DND-41 (cell line): ENCODE data around the gene FGF12.

Experiments used
- ATAC-seq: fragments of 200-7000 bp; cut with Tn5 transposase; 3 replicates; pipeline ENCODE4 v1.9.1; 2021; ENCODE audit warnings: low read depth; ENCODE audit not compliant: insufficient read depth
- DNase-seq: peaks from one replicate; pipeline ENCODE4 v3.0.0-alpha.2; 2020
- H2AFZ ChIP-seq: 2 replicates; pipeline ENCODE4 v1.6.0; 2012; ENCODE audit warnings: low read depth, low read length
- H3K27ac ChIP-seq: 2 replicates; pipeline ENCODE4 v1.5.1; 2012; ENCODE audit warnings: low read length, inconsistent platforms
- H3K27me3 ChIP-seq: fragments of 200-600 bp; sonication (generic); 2 replicates; pipeline ENCODE4 v1.6.0; 2012; ENCODE audit warnings: low read length, mild to moderate bottlenecking, inconsistent platforms; ENCODE audit not compliant: insufficient read depth, poor library complexity
- H3K36me3 ChIP-seq: 2 replicates; pipeline ENCODE4 v1.5.1; 2012; ENCODE audit warnings: low read length, inconsistent platforms; ENCODE audit not compliant: insufficient read depth
- H3K4me1 ChIP-seq: 2 replicates; pipeline ENCODE4 v1.5.1; 2012; ENCODE audit warnings: mild to moderate bottlenecking, low read length; ENCODE audit not compliant: insufficient read depth
- H3K4me2 ChIP-seq: 2 replicates; pipeline ENCODE4 v1.6.0; 2012; ENCODE audit warnings: mild to moderate bottlenecking, moderate library complexity, low read length, inconsistent platforms; ENCODE audit not compliant: insufficient read depth
- H3K4me3 ChIP-seq, 2 experiments: fragments of 200-600 bp in 1 of 2; shearing (Covaris generic) in 1 of 2; 2 replicates each; pipeline ENCODE4 v1.5.1; 2012 to 2016; ENCODE audit warnings: inconsistent platforms in 2 of 2, low read length in 2 of 2, mild to moderate bottlenecking in 2 of 2, low read depth in 1 of 2, moderate library complexity in 1 of 2
- H3K79me2 ChIP-seq: 2 replicates; pipeline ENCODE4 v1.6.0; 2012; ENCODE audit warnings: low read length, inconsistent platforms; ENCODE audit not compliant: insufficient read depth
- H3K9ac ChIP-seq: 2 replicates; pipeline ENCODE4 v1.6.0; 2012; ENCODE audit warnings: low read depth, mild to moderate bottlenecking, inconsistent platforms, low read length, moderate library complexity
- H3K9me3 ChIP-seq: 2 replicates; pipeline ENCODE4 v1.5.1; 2012; ENCODE audit warnings: low read length, moderate library complexity, mild to moderate bottlenecking, inconsistent platforms; ENCODE audit not compliant: insufficient read depth, severe bottlenecking
- H4K20me1 ChIP-seq: 2 replicates; pipeline ENCODE4 v1.6.0; 2012; ENCODE audit warnings: low read length; ENCODE audit not compliant: insufficient read depth
- CTCF ChIP-seq: IDR thresholded peaks from 2 replicates; pipeline ENCODE4 v1.5.1; 2012; ENCODE audit warnings: borderline replicate concordance, low read length, moderate library complexity, mild to moderate bottlenecking; ENCODE audit not compliant: poor library complexity, severe bottlenecking; ENCODE audit errors: extremely low read depth
- EZH2 ChIP-seq: IDR thresholded peaks from 3 replicates; pipeline ENCODE4 v1.6.1; 2012; ENCODE audit warnings: borderline replicate concordance, low read depth, mild to moderate bottlenecking, moderate library complexity, low read length, inconsistent platforms; ENCODE audit not compliant: severe bottlenecking

FGF12 gene

DNA sequence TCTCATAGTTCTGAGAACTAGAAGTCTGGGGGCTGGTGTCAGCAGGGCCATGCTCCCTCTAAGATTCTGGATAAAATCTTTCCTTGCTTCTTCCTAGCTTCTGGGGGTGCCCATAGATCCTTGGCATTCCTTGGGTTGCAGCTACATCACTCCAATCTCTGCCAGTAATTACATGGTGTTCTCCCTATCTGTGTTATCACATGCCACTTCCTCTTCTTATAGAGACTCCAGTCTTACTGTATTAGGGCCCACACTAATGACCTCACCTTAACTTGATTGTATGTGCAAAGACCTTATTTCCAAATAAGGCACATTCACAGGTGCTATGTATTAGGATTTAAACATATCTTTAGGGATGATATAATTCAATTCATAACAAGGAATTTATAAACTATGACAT lies 618.5 kb downstream of the FGF12 start:
- Histone ChIP-seq H3K9ac (no peak overlapping the region), H3K27ac (no peak overlapping the region), H3K4me3 (no peak overlapping the region), H3K4me1 (no peaks in the 10 kb centered on the region), H3K27me3 (no peaks in the 10 kb centered on the region), H3K4me2 (no peak overlapping the region), H3K36me3 (no peaks in the 10 kb centered on the region), H4K20me1 (no peaks in the 10 kb centered on the region), H3K9me3 (no peaks in the 10 kb centered on the region), H2AFZ (no peak overlapping the region), H3K79me2 (no peaks in the 10 kb centered on the region)
- ATAC-seq (no peak), DNase-seq (no peak)
- TF ChIP-seq EZH2: no peak
- no peak for TF ChIP-seq CTCF

GRCh38 chr3:192106543-192106942 lies 620.8 kb downstream of the FGF12 start:
- no peaks in the 10 kb centered on the region for H3K36me3 ChIP-seq
- no peak overlapping the region for H3K4me3 ChIP-seq
- TF ChIP-seq CTCF (no peak), EZH2 (no peak)
- no peak overlapping the region for H3K9ac ChIP-seq
- H4K20me1 ChIP-seq: no peaks in the 10 kb centered on the region
- H3K27ac ChIP-seq: no peak overlapping the region
- H3K79me2 ChIP-seq: no peaks in the 10 kb centered on the region
- H3K27me3 ChIP-seq: no peaks in the 10 kb centered on the region
- no peaks in the 10 kb centered on the region for H3K9me3 ChIP-seq
- no peak for DNase-seq
- H3K4me1 ChIP-seq: no peaks in the 10 kb centered on the region
- no peak for ATAC-seq
- H2AFZ ChIP-seq: no peak overlapping the region
- H3K4me2 ChIP-seq: no peak overlapping the region

- H3K79me2 ChIP-seq: no peaks in the 10 kb centered on the region
- H3K4me2 ChIP-seq: no peak overlapping the region
These were observed 634.8 kb downstream of the FGF12 start for GRCh38 chr3:192092388-192093005.

More at GRCh38 chr3:192092388-192093005, 634.8 kb downstream of the FGF12 start:
- Histone ChIP-seq H3K9ac (no peak overlapping the region), H3K36me3 (no peaks in the 10 kb centered on the region), H2AFZ (no peak overlapping the region), H4K20me1 (no peaks in the 10 kb centered on the region), H3K27me3 (no peaks in the 10 kb centered on the region), H3K4me3 (no peak overlapping the region), H3K9me3 (no peaks in the 10 kb centered on the region), H3K27ac (no peak overlapping the region), H3K4me1 (no peaks in the 10 kb centered on the region)
- ATAC-seq: no peak
- DNase-seq: no peak
- TF ChIP-seq CTCF (no peak), EZH2 (no peak)
